Measurements from ENCODE around the gene SFXN1. TPM values are rescaled to one million over a fixed set of nuclear protein-coding genes. Genes with fewer than 3 reads are reported as not detected.

The SFXN1 gene
- total RNA-seq, 2 experiments from 2014 or later = 147 to 154 TPM

- no peaks in the 10 kb centered on the region for H4K20me1 ChIP-seq (ENCODE audit: insufficient read depth, low read length)
- no peak overlapping the region for H3K4me3 ChIP-seq (ENCODE audit: low read depth, low read length, poor library complexity, severe bottlenecking)
- H3K36me3 ChIP-seq (ENCODE audit: insufficient read depth, low read length) = no peaks in the 10 kb centered on the region
- no peaks in the 10 kb centered on the region for H3K9me3 ChIP-seq (ENCODE audit: low read length)
- no peaks in the 10 kb centered on the region for H3K9me2 ChIP-seq (ENCODE audit: insufficient read depth, low read length)
- H3K79me2 ChIP-seq (ENCODE audit: insufficient read depth, low read depth, low read length) = no peaks in the 10 kb centered on the region
- ChIA-PET POLR2A (interaction anchor here (1.0 to 1.3 kb wide), 2 partner anchors 15 to 16 kb away, joined by 4 read pairs; no protein-coding TSS in a partner anchor), CTCF (ENCODE audit: unreplicated experiment) (interaction anchor here (0.6 to 1.3 kb wide), 4 partner anchors 8 to 1518 kb away, joined by 3 to 4 read pairs (median 4); partner anchors contain the start of gene SFXN1)
- H2AFZ ChIP-seq (ENCODE audit: low read length) = peak overlapping the region; percentile 80; the same call in 1 of the 2 replicates
- peaks cover 12% of the 10 kb centered on the region for H3K4me1 ChIP-seq (ENCODE audit: insufficient read depth, low read length, poor library complexity, severe bottlenecking)
- BruUV-seq (replicated peaks) = no TSS peak
- peak overlapping the region; percentile 13; the same call in 1 of the 2 replicates for H3K4me2 ChIP-seq (ENCODE audit: low read length)
- peak; percentile 63 for DNase-seq (ENCODE audit: low spot score)
- TF ChIP-seq EZH2phosphoT487 (IDR thresholded peaks at IDR 0.05; ENCODE audit: borderline replicate concordance, low read depth, low read length) (no peak), CTCF (conservative IDR thresholded peaks at IDR 0.05; ENCODE audit: low read length) (peak; percentile 75)
- intact Hi-C loops (cut with micrococcal nuclease; ENCODE audit: unreplicated experiment) = no loop called here
- no peak overlapping the region for H3K27ac ChIP-seq (ENCODE audit: low read depth, low read length, poor library complexity, severe bottlenecking)
Measured at GRCh38 chr5:175464074-175464941, 14.1 kb upstream of the SFXN1 start.

- intact Hi-C loops (cut with micrococcal nuclease; ENCODE audit: unreplicated experiment) = no loop called here
- no peaks in the 10 kb centered on the region for H3K36me3 ChIP-seq (ENCODE audit: insufficient read depth, low read length)
- POLR2A ChIA-PET = interaction anchor here (1.0 to 1.3 kb wide), 3 partner anchors 15 to 37 kb away, joined by 3 to 4 read pairs (median 4); no protein-coding TSS in a partner anchor
- H3K27ac ChIP-seq (ENCODE audit: low read depth, low read length, poor library complexity, severe bottlenecking) = no peak overlapping the region
- no peak overlapping the region for H3K4me3 ChIP-seq (ENCODE audit: low read depth, low read length, poor library complexity, severe bottlenecking)
- CTCF ChIA-PET (ENCODE audit: unreplicated experiment) = interaction anchor here (0.6 to 1.3 kb wide), 4 partner anchors 8 to 1518 kb away, joined by 3 to 4 read pairs (median 4); partner anchors contain the start of gene SFXN1
- H4K20me1 ChIP-seq (ENCODE audit: insufficient read depth, low read length) = no peaks in the 10 kb centered on the region
- H3K4me2 ChIP-seq (ENCODE audit: low read length) = no peak overlapping the region
- no peak for TF ChIP-seq CTCF (conservative IDR thresholded peaks at IDR 0.05; ENCODE audit: low read length)
- no peak for TF ChIP-seq EZH2phosphoT487 (IDR thresholded peaks at IDR 0.05; ENCODE audit: borderline replicate concordance, low read depth, low read length)
- H2AFZ ChIP-seq (ENCODE audit: low read length) = peak overlapping the region; percentile 80; the same call in 1 of the 2 replicates
- H3K9me3 ChIP-seq (ENCODE audit: low read length) = no peaks in the 10 kb centered on the region
- no peaks in the 10 kb centered on the region for H3K79me2 ChIP-seq (ENCODE audit: insufficient read depth, low read depth, low read length)
- DNase-seq (ENCODE audit: low spot score) = no peak
- H3K9me2 ChIP-seq (ENCODE audit: insufficient read depth, low read length) = no peaks in the 10 kb centered on the region
- BruUV-seq (replicated peaks) = no TSS peak
- peaks cover 12% of the 10 kb centered on the region for H3K4me1 ChIP-seq (ENCODE audit: insufficient read depth, low read length, poor library complexity, severe bottlenecking)
Measured at GRCh38 chr5:175464942-175465233, 13.5 kb upstream of the SFXN1 start.
